ENCODE data around the gene HDAC4. TPM values are rescaled to one million over a fixed set of nuclear protein-coding genes. Genes with fewer than 3 reads are reported as not detected.

HDAC4 gene
- total and polyA plus RNA-seq, 8 donors, result 1.7 to 98.8 (median 24.5) TPM

- no peak for DNase-seq
- Histone ChIP-seq H3K4me3 (no peak overlapping the region), H3K36me3 (peaks cover 31 to 99% (median 95%) of the 10 kb centered on the region in 4 donors), H3K9me3 (no peaks in the 10 kb centered on the region), H3K4me1 (peaks cover 0 to 14% (median 6%) of the 10 kb centered on the region in 4 donors), H3K27me3 (no peaks in the 10 kb centered on the region), H3K27ac (no peak overlapping the region)
- intact Hi-C loops (cut with DNase I; ENCODE audit: low total_unique reads), result no loop called here
- TF ChIP-seq POLR2AphosphoS5 (IDR thresholded peaks at IDR 0.05), result no peak
- TF ChIP-seq EP300 (IDR thresholded peaks at IDR 0.05), result no peak
- TF ChIP-seq, protein P1, sequence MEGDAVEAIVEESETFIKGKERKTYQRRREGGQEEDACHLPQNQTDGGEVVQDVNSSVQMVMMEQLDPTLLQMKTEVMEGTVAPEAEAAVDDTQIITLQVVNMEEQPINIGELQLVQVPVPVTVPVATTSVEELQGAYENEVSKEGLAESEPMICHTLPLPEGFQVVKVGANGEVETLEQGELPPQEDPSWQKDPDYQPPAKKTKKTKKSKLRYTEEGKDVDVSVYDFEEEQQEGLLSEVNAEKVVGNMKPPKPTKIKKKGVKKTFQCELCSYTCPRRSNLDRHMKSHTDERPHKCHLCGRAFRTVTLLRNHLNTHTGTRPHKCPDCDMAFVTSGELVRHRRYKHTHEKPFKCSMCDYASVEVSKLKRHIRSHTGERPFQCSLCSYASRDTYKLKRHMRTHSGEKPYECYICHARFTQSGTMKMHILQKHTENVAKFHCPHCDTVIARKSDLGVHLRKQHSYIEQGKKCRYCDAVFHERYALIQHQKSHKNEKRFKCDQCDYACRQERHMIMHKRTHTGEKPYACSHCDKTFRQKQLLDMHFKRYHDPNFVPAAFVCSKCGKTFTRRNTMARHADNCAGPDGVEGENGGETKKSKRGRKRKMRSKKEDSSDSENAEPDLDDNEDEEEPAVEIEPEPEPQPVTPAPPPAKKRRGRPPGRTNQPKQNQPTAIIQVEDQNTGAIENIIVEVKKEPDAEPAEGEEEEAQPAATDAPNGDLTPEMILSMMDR (IDR thresholded peaks at IDR 0.05), result no peak
- no peak for TF ChIP-seq POLR2A (IDR thresholded peaks at IDR 0.05)
- 95 to 97% (median 96%) methylated on average over 29 of the region's 29 CpGs for WGBS, 5 donors
Measured at GRCh38 chr2:239139566-239139965, 261.3 kb downstream of the HDAC4 start.

DNA sequence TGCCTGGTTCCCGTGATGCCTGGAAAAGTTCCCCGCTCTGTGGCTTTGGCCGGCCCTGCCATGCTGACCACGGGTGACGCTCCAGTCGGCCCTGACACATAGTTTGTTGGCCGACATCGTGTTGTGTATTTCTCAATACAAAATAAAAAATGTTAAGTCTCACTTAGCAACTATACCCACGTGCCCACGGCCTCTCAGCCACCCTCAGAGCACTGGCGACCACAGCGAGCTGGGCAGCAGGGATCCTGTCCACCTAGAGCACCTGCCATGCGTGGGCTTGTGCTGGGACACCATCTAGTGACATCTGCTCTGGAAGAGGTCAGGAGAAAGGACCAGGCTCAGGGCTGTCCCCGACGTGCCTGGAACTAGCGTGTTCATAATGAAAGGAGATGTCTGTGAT, 261.7 kb downstream of the HDAC4 start:
- no peak for TF ChIP-seq EP300 (IDR thresholded peaks at IDR 0.05)
- no peak for TF ChIP-seq POLR2A (IDR thresholded peaks at IDR 0.05)
- no peak for TF ChIP-seq POLR2AphosphoS5 (IDR thresholded peaks at IDR 0.05)
- TF ChIP-seq, protein P1 (IDR thresholded peaks at IDR 0.05), result no peak
- H3K36me3 ChIP-seq, result peaks cover 32 to 99% (median 95%) of the 10 kb centered on the region in 4 donors
- H3K9me3 ChIP-seq, result no peaks in the 10 kb centered on the region
- H3K27ac ChIP-seq, result peak overlapping the region in 2 of 5 donors; percentile 19 to 27
- WGBS, 5 donors, result 93 to 97% (median 95%) methylated on average over 15 to 16 of the region's 16 CpGs
- H3K27me3 ChIP-seq, result no peaks in the 10 kb centered on the region
- H3K4me3 ChIP-seq, result no peak overlapping the region
- DNase-seq, result no peak
- H3K4me1 ChIP-seq, result peaks cover 0 to 9% (median 3%) of the 10 kb centered on the region in 4 donors
- intact Hi-C loops (cut with DNase I; ENCODE audit: low total_unique reads), result no loop called here

DNA sequence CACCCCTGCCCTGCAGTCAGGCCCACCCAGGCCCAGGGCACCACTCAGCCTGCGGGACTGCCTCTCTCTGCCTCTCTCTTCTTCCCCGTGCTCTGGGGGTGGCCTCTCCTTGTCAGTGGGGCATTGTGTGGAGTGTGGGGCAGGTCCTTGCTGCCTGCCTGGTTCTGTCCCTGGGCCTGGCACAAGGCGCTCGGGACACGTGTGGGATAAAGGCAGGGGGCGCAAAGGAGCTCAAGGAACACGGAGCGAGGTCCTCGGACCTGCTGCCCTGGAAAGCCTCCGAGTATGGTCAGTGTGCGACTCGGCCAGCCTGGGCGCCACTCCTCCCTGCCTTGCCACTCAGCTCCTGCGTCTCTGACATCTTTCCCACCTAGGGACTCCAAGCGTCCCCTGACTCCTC, 262.2 kb downstream of the HDAC4 start:
- H3K9me3 ChIP-seq, result no peaks in the 10 kb centered on the region
- intact Hi-C loops (cut with DNase I; ENCODE audit: low total_unique reads), result no loop called here
- whole genome bisulfite sequencing, 5 donors, result 78 to 95% (median 91%) methylated on average over 9 to 15 of the region's 15 CpGs
- H3K4me3 ChIP-seq, result no peak overlapping the region
- peaks cover 0 to 7% (median 3%) of the 10 kb centered on the region in 4 donors for H3K4me1 ChIP-seq
- no peak for DNase-seq
- H3K27me3 ChIP-seq, result no peaks in the 10 kb centered on the region
- peaks cover 34 to 99% (median 95%) of the 10 kb centered on the region in 4 donors for H3K36me3 ChIP-seq
- TF ChIP-seq POLR2A (IDR thresholded peaks at IDR 0.05), result no peak
- TF ChIP-seq, protein P1 (IDR thresholded peaks at IDR 0.05), result no peak
- TF ChIP-seq POLR2AphosphoS5 (IDR thresholded peaks at IDR 0.05), result no peak
- TF ChIP-seq EP300 (IDR thresholded peaks at IDR 0.05), result no peak
- H3K27ac ChIP-seq, result peak overlapping the region in 2 of 5 donors; percentile 19 to 27

GRCh38 chr2:239137898-239138283, 262.9 kb downstream of the HDAC4 start:
- H3K36me3 ChIP-seq, result peaks cover 38 to 100% (median 95%) of the 10 kb centered on the region in 4 donors
- DNase-seq, result no peak
- no peak overlapping the region for H3K4me3 ChIP-seq
- 80 to 93% (median 89%) methylated on average over 3 of the region's 3 CpGs for WGBS, 5 donors
- H3K9me3 ChIP-seq, result no peaks in the 10 kb centered on the region
- intact Hi-C loops (cut with DNase I; ENCODE audit: low total_unique reads), result no loop called here
- no peaks in the 10 kb centered on the region for H3K27me3 ChIP-seq
- peaks cover 0 to 7% (median 3%) of the 10 kb centered on the region in 4 donors for H3K4me1 ChIP-seq
- TF ChIP-seq POLR2A (IDR thresholded peaks at IDR 0.05) (no peak), POLR2AphosphoS5 (IDR thresholded peaks at IDR 0.05) (no peak), EP300 (IDR thresholded peaks at IDR 0.05) (no peak)
- TF ChIP-seq, protein P1 (IDR thresholded peaks at IDR 0.05), result no peak
- peak overlapping the region in 1 of 5 donors; percentile 43 for H3K27ac ChIP-seq

Measured in stomach (tissue), 9 donors.